Measurements from ENCODE around the gene TNNT1. TPM values are rescaled to one million over a fixed set of nuclear protein-coding genes. Genes with fewer than 3 reads are reported as not detected.

The TNNT1 gene
- total RNA-seq, 6 donors from 2014 or later = 1.3 to 31.2 (median 2.4) TPM; not detected in 1

GRCh38 chr19:55115446-55116065, 33.5 kb downstream of the TNNT1 start:
- Histone ChIP-seq H3K4me1 (peaks cover 31 to 56% (median 50%) of the 10 kb centered on the region in 4 donors), H3K4me3 (peak overlapping the region in 3 of 4 donors; percentile 93 to 99 (median 96)), H3K9me3 (no peaks in the 10 kb centered on the region), H3K27me3 (no peaks in the 10 kb centered on the region), H3K27ac (peak overlapping the region; percentile 88 to 92 (median 90)), H3K36me3 (peaks cover 0 to 17% (median 11%) of the 10 kb centered on the region in 4 donors)
- 68 to 75% methylated on average over 12 to 13 of the region's 13 CpGs for WGBS, 2 donors
- ATAC-seq (ENCODE audit: low FRiP score in 2 of 2) (no peak), DNase-seq (no peak)
- TF ChIP-seq EP300 (IDR thresholded peaks at IDR 0.05) (no peak), POLR2A (IDR thresholded peaks at IDR 0.05) (no peak), POLR2AphosphoS5 (IDR thresholded peaks at IDR 0.05) (no peak), CTCF (IDR thresholded peaks at IDR 0.05) (no peak)

- peaks cover 31 to 56% (median 50%) of the 10 kb centered on the region in 4 donors for H3K4me1 ChIP-seq
- TF ChIP-seq CTCF (IDR thresholded peaks at IDR 0.05) (no peak), POLR2A (IDR thresholded peaks at IDR 0.05) (no peak), EP300 (IDR thresholded peaks at IDR 0.05) (no peak), POLR2AphosphoS5 (IDR thresholded peaks at IDR 0.05) (no peak)
- no peaks in the 10 kb centered on the region for H3K27me3 ChIP-seq
- ATAC-seq (ENCODE audit: low FRiP score in 2 of 2) (no peak), DNase-seq (peak in 1 of 2 donors; percentile 19)
- peak overlapping the region in 1 of 4 donors; percentile 99 for H3K4me3 ChIP-seq
- peaks cover 0 to 26% (median 15%) of the 10 kb centered on the region in 4 donors for H3K36me3 ChIP-seq
- peak overlapping the region; percentile 69 to 92 (median 84) for H3K27ac ChIP-seq
- no peaks in the 10 kb centered on the region for H3K9me3 ChIP-seq
- 92 to 93% methylated on average over 9 of the region's 9 CpGs for WGBS, 2 donors
Observed at GRCh38 chr19:55114566-55115145, 34.4 kb downstream of the TNNT1 start.

DNA sequence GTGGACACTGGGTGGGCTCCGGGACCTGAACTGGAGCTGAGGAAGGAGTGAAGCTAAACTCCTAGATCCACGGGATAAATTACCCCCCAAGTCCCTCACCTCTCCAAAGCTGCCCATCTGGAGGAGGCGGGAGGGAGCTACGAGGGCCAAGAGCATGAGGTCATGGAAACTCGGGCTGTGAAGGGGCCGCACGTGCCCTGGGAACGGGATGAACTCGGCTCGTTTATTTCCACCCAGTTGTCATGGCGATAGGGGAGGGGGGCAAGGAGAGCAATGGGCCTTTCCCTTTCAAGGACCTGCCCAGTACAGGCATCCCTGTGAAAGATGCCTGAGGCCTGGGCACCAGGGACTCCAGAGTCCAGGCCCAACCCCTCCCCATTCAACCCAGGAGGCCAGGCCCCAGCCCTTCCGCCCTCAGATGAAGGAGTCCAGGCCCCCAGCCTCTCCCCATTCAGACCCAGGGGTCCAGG, 35.4 kb downstream of the TNNT1 start:
- TF ChIP-seq POLR2AphosphoS5 (IDR thresholded peaks at IDR 0.05) = peak; percentile 33 to 67
- TF ChIP-seq EP300 (IDR thresholded peaks at IDR 0.05) = peak in 3 of 4 donors; percentile 89 to 94 (median 90)
- TF ChIP-seq CTCF (IDR thresholded peaks at IDR 0.05) = no peak
- TF ChIP-seq POLR2A (IDR thresholded peaks at IDR 0.05) = no peak
- peak; percentile 58 to 59 for ATAC-seq (ENCODE audit: low FRiP score in 2 of 2)
- WGBS, 2 donors = 35 to 51% methylated on average over 8 to 12 of the region's 12 CpGs
- Histone ChIP-seq H3K36me3 (peaks cover 0 to 36% (median 18%) of the 10 kb centered on the region in 4 donors), H3K27me3 (no peaks in the 10 kb centered on the region), H3K27ac (peak overlapping the region; percentile 78 to 92 (median 86)), H3K4me3 (no peak overlapping the region), H3K4me1 (peaks cover 31 to 52% (median 47%) of the 10 kb centered on the region in 4 donors), H3K9me3 (no peaks in the 10 kb centered on the region)
- peak; percentile 75 to 85 for DNase-seq

DNA sequence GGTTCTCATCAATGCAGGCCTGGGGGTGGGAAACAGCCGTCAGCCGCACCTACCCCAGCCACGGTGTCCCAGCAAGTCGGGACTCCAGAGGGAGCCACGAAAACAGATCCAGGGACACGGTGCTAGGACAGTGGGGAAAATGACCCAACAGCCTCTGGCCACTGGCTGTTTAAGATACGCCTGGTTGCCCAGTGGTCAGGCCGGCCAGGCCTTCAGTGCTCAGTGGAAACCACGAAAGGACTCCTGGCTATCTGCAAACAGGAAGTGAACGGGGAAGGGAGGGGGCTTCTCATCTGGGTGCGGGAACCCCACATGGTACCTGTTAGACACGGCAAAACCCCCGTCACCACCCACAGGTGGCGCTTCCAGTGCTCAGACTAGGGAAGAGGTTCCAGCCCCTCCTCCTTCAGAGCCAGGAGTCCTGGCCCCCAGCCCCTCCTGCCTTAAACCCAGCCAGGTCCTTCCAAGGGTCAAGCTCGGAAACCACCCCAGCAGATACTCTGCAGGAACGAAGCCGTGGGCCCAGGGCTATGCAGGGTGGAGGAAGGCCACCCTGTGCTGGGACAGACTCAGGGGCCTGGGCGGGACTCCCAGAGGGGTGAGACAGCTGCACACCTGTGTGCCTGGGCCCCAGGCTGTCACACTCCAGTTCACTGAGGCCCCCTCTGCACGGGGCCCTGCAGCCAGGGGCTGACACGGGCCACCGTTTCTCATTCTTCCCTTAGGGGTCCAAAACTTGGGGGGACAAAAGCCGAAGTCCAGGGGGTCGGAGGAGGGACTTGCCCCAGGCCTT, 36.0 kb downstream of the TNNT1 start:
- TF ChIP-seq POLR2A (IDR thresholded peaks at IDR 0.05) (no peak), CTCF (IDR thresholded peaks at IDR 0.05) (peak in 1 of 6 experiments; percentile 4)
- no peak for ATAC-seq (ENCODE audit: low FRiP score in 2 of 2)
- H3K36me3 ChIP-seq = peaks cover 0 to 36% (median 18%) of the 10 kb centered on the region in 4 donors
- 57 to 78% methylated on average over 13 to 23 of the region's 23 CpGs for WGBS, 2 donors
- H3K4me3 ChIP-seq = no peak overlapping the region
- no peaks in the 10 kb centered on the region for H3K27me3 ChIP-seq
- no peaks in the 10 kb centered on the region for H3K9me3 ChIP-seq
- peaks cover 31 to 46% (median 41%) of the 10 kb centered on the region in 4 donors for H3K4me1 ChIP-seq
- DNase-seq = peak; percentile 42 to 60
- H3K27ac ChIP-seq = peak overlapping the region; percentile 59 to 92 (median 80)

All from upper lobe of left lung (tissue), 6 donors.